HCT116 (cell line): Measurements from ENCODE around the gene RALGPS1. TPM values are rescaled to one million over a fixed set of nuclear protein-coding genes. Genes with fewer than 3 reads are reported as not detected.

ENCODE experiments used
- ATAC-seq: fragments of 200-7000 bp; cut with Tn5 transposase; 2 replicates; pipeline ENCODE4 v1.9.1; 2020; ENCODE audit warnings: mild to moderate bottlenecking, moderate library complexity
- BruUV-seq: library from RNA; stranded (reverse); fragments of 400-500 nt; replicated peaks from 2 replicates; lab custom pipeline; 2021; lab: Mats Ljungman, UMichigan
- CTCF ChIA-PET: fragments of 300-600 bp; sonication (Branson Sonifier 250); formaldehyde crosslinking; loops from one replicate; lab custom pipeline; 2021; ENCODE audit warnings: antibody characterized with exemption; lab: Charles Lee
- POLR2A ChIA-PET: fragments of 300-600, 350-600 bp; sonication (Branson Sonifier 250); formaldehyde crosslinking; loops from one replicate; lab custom pipeline; 2021; ENCODE audit warnings: antibody characterized with exemption; lab: Charles Lee
- RAD21 ChIA-PET, 2 experiments: fragments of 300-600 bp; sonication (Branson Sonifier 250); formaldehyde crosslinking; loops; one replicate each; lab custom pipeline; 2023; ENCODE audit warnings: low total read pairs in 2 of 2; ENCODE audit not compliant: uncharacterized antibody in 2 of 2, unreplicated experiment in 2 of 2, low non-redundant PET in 1 of 2; lab: Charles Lee
- DNase-seq: peaks from one replicate; pipeline ENCODE4 v3.0.0-alpha.2; 2010; ENCODE audit warnings: low read depth, low spot score
- H2AFZ ChIP-seq: fragments of 200-600 bp; shearing (Covaris generic), sonication (generic); 2 replicates; pipeline ENCODE4 v1.6.1; 2017; ENCODE audit warnings: low read depth, mixed run types, mixed read lengths, antibody characterized with exemption, low read length; ENCODE audit not compliant: poor library complexity, severe bottlenecking
- H3K27ac ChIP-seq: 2 replicates; pipeline ENCODE4 v1.5.1; 2012; ENCODE audit warnings: low read depth, low read length
- H3K27me3 ChIP-seq: fragments of 200-600 bp; sonication (generic); 2 replicates; pipeline ENCODE4 v1.6.1; 2016; ENCODE audit warnings: mixed run types, low read length, mixed read lengths; ENCODE audit not compliant: insufficient read depth
- H3K36me3 ChIP-seq, 2 experiments: fragments of 200-500 bp in 1 of 2; fragments of 200-600 bp in 1 of 2; sonication (Bioruptor generic) in 1 of 2; sonication (generic) in 1 of 2; 2 replicates each; pipeline versions ENCODE4 v1.5.1 to v1.6.1; 2014 to 2016; ENCODE audit warnings: low read length in 2 of 2, inconsistent platforms in 1 of 2, mixed read lengths in 1 of 2, mixed run types in 1 of 2; ENCODE audit not compliant: insufficient read depth in 2 of 2, control insufficient read depth in 1 of 2
- H3K4me1 ChIP-seq, 2 experiments: fragments of 200-600 bp in 1 of 2; sonication (generic) in 1 of 2; 2 replicates each; pipeline versions ENCODE4 v1.5.1 to v1.6.1; 2012 to 2017; ENCODE audit warnings: low read length in 2 of 2, inconsistent platforms in 1 of 2, mild to moderate bottlenecking in 1 of 2, mixed read lengths in 1 of 2, mixed run types in 1 of 2, moderate library complexity in 1 of 2; ENCODE audit not compliant: insufficient read depth in 2 of 2, control insufficient read depth in 1 of 2
- H3K4me2 ChIP-seq: fragments of 200-600 bp; sonication (generic); 2 replicates; pipeline ENCODE4 v1.6.1; 2017; ENCODE audit warnings: mixed run types, low read length, mixed read lengths
- H3K4me3 ChIP-seq, 2 experiments: fragments of 200-600 bp in 1 of 2; sonication (generic) in 1 of 2; replicated peaks in 1 of 2; 2 replicates each; pipeline ENCODE4 v1.5.1; 2011 to 2016; ENCODE audit warnings: low read length in 2 of 2, control low read depth in 1 of 2, low read depth in 1 of 2, mild to moderate bottlenecking in 1 of 2, mixed read lengths in 1 of 2, mixed run types in 1 of 2
- H3K79me2 ChIP-seq: fragments of 200-600 bp; sonication (generic); 2 replicates; pipeline ENCODE4 v1.6.1; 2017; ENCODE audit warnings: mild to moderate bottlenecking, mixed run types, low read length, moderate library complexity, mixed read lengths; ENCODE audit not compliant: insufficient read depth
- H3K9ac ChIP-seq: fragments of 200-600 bp; sonication (generic); 2 replicates; pipeline ENCODE4 v1.6.1; 2016; ENCODE audit warnings: low read length, mixed read lengths
- H3K9me2 ChIP-seq: fragments of 200-600 bp; sonication (generic), shearing (Covaris generic); 2 replicates; pipeline ENCODE4 v1.6.1; 2017; ENCODE audit warnings: mixed run types, mild to moderate bottlenecking, moderate library complexity; ENCODE audit not compliant: insufficient read depth
- H3K9me3 ChIP-seq, 2 experiments: fragments of 200-500 bp in 1 of 2; fragments of 200-600 bp in 1 of 2; sonication (Bioruptor generic) in 1 of 2; sonication (generic) in 1 of 2; 2 replicates each; pipeline ENCODE4 v1.6.1; 2014 to 2017; ENCODE audit warnings: low read length in 2 of 2, mixed read lengths in 2 of 2, inconsistent platforms in 1 of 2, low read depth in 1 of 2, mild to moderate bottlenecking in 1 of 2, mixed run types in 1 of 2, moderate library complexity in 1 of 2; ENCODE audit not compliant: control insufficient read depth in 1 of 2, insufficient read depth in 1 of 2
- H4K20me1 ChIP-seq: fragments of 200-600 bp; sonication (generic), shearing (Covaris generic); 2 replicates; pipeline ENCODE4 v1.6.1; 2017; ENCODE audit warnings: mixed run types, mild to moderate bottlenecking, moderate library complexity; ENCODE audit not compliant: insufficient read depth
- CBX3 ChIP-seq: IDR thresholded peaks from 2 replicates; pipeline ENCODE4 v1.6.1; 2012; ENCODE audit warnings: low read depth
- EGR1 ChIP-seq: IDR thresholded peaks from 2 replicates; pipeline ENCODE4 v1.6.1; 2012; ENCODE audit warnings: low read depth
- ELF1 ChIP-seq: IDR thresholded peaks from 2 replicates; pipeline ENCODE4 v1.6.1; 2012; ENCODE audit warnings: low read depth, borderline replicate concordance
- EZH2phosphoT487 ChIP-seq: fragments of 200-600 bp; IDR thresholded peaks from 2 replicates; pipeline ENCODE4 v1.6.1; 2018; ENCODE audit warnings: antibody characterized with exemption, borderline replicate concordance
- RAD21 ChIP-seq: IDR thresholded peaks from 2 replicates; pipeline ENCODE4 v1.6.1; 2012; ENCODE audit warnings: low read depth, mild to moderate bottlenecking
- YY1 ChIP-seq: IDR thresholded peaks from 2 replicates; pipeline ENCODE4 v1.6.1; 2011; ENCODE audit warnings: low read length, low read depth, moderate library complexity, mild to moderate bottlenecking; ENCODE audit not compliant: insufficient replicate concordance; ENCODE audit errors: extremely low read depth
- ZFX ChIP-seq: fragments of 450-650 bp; IDR thresholded peaks from 2 replicates; pipeline ENCODE4 v1.6.1; 2017
- ZNF274 ChIP-seq: fragments of 200-500 bp; sonication (Bioruptor generic); IDR thresholded peaks from 2 replicates; pipeline ENCODE4 v1.6.1; 2014; ENCODE audit warnings: mild to moderate bottlenecking, low read depth, low read length, inconsistent platforms
- intact Hi-C: fragments of 100-400 bp; cut with micrococcal nuclease; formaldehyde crosslinking; loops from 2 replicates; pipeline ENCODE4 v1.10.0; 2022
- total RNA-seq: library from RNA; stranded (reverse); gene quantifications from one replicate; pipeline ENCODE4 v1.2.1, GENCODE V29; 2021; ENCODE audit not compliant: unreplicated experiment
- TF ChIP-seq, protein P1 (sequence below): IDR thresholded peaks from 2 replicates; pipeline ENCODE4 v1.6.1; 2012
- TF ChIP-seq, protein P2 (sequence below), 3 experiments: fragments of 200-600 bp in 1 of 3; sonication (generic) in 1 of 3; IDR thresholded peaks in 2 of 3; conservative IDR thresholded peaks in 1 of 3; 2 replicates each; pipeline ENCODE4 v1.5.1; 2012 to 2017; ENCODE audit warnings: low read depth in 2 of 3, low read length in 2 of 3, antibody characterized with exemption in 1 of 3, borderline replicate concordance in 1 of 3, control low read depth in 1 of 3, mild to moderate bottlenecking in 1 of 3, mixed read lengths in 1 of 3, mixed run types in 1 of 3, moderate library complexity in 1 of 3; ENCODE audit not compliant: insufficient read depth in 1 of 3

Gene RALGPS1
- total RNA-seq, 1 experiment from 2014 or later = 7.6 TPM

DNA sequence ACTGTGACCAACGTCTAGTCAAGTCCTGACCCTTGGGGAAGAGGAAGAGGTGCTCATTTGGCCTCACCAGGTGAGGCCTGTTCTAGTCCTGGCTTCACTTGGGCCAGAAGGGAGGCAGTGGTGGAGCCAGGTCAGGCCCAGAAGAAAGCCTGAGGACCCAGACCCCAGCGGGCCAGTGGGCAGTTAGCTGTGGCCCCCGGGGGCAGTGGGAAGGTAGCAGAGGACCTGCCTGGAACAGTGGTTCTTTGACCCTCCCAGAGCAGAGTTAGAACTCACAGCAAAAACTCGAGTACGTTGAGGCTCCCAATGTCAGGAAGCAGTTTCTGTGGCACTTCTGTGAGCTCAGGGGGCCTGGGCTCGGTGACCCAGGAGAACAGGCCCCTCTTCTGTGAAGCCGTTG, 284.0 kb downstream of the RALGPS1 start:
- H3K27ac ChIP-seq = no peak overlapping the region
- RAD21 ChIA-PET = interaction anchor here (0.5 to 1.5 kb wide), 9 partner anchors 40 to 304 kb away, joined by 3 to 6 read pairs (median 3); no protein-coding TSS in a partner anchor
- POLR2A ChIA-PET = no interaction called here

DNA sequence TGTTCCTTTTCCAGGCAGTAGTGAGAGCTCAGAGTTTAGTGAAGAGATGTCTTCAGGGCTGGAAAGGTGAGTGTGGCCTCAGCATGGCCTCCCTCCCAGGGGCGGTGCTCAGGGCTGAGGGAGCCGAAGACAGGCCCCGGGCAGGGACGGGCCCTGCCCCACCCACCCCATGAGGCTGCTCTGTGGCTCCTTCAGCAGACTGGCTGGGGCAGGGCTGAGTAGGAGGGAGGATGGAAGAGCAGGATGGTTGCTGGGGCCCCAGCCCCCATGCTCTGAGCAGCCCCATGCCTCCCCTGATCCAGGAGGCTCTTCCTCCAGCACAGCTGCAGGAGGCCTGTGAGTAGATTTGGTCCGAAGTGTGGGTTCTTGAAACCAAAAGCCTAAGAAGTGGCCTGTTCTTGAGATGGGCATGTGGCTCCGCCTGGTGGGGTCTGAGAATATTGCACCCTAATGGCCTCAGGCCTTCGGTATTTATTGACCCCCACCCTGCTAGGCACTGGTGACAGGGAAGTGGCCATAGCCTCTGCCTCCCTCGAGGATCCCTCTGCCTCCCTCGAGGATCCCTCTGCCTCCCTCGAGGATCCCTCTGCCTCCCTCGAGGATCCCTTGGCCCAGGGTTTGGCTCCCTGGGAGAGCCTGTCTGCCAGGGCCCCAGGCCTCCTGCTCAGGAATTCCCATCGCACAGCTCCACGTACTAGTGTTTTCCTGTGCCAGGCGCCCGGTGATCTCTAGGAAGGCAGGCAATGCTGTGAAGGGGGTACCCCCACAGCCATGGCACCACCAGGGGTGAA, 284.6 kb downstream of the RALGPS1 start:
- ChIA-PET CTCF (interaction anchor here (1.0 to 3.8 kb wide), 5 partner anchors 26 to 259 kb away, joined by 3 to 36 read pairs (median 18); no protein-coding TSS in a partner anchor), POLR2A (no interaction called here)
- no peak overlapping the region for H3K27ac ChIP-seq

More for the DNA sequence above, 284.0 kb downstream of the RALGPS1 start:
- H3K4me1 ChIP-seq = peaks cover 19 to 28% of the 10 kb centered on the region in 2 experiments
- no peaks in the 10 kb centered on the region for H3K27me3 ChIP-seq
- H3K79me2 ChIP-seq = no peaks in the 10 kb centered on the region
- no peaks in the 10 kb centered on the region for H3K36me3 ChIP-seq
- BruUV-seq = no TSS peak
- no peak overlapping the region for H3K4me3 ChIP-seq
- H4K20me1 ChIP-seq = no peaks in the 10 kb centered on the region
- peak overlapping the region; percentile 50 for H3K4me2 ChIP-seq
- no peaks in the 10 kb centered on the region for H3K9me2 ChIP-seq
- H3K9ac ChIP-seq = 0 out of 2 replicates have a peak overlapping the region, but pooled peaks have one; percentile 13
- DNase-seq (no peak), ATAC-seq (no peak)
- CTCF ChIA-PET = interaction anchor here (1.0 to 3.8 kb wide), 3 partner anchors 233 to 258 kb away, joined by 3 to 36 read pairs (median 25); no protein-coding TSS in a partner anchor
- no peak for TF ChIP-seq YY1
- intact Hi-C loops = loop anchor here (2.0 kb wide), 1 partner anchor 66 kb away; no protein-coding TSS in a partner anchor
- H3K9me3 ChIP-seq = no peaks in the 10 kb centered on the region
- no peak overlapping the region for H2AFZ ChIP-seq

More for the DNA sequence above, 284.6 kb downstream of the RALGPS1 start:
- Histone ChIP-seq H3K9me2 (no peaks in the 10 kb centered on the region), H3K79me2 (no peaks in the 10 kb centered on the region), H3K4me1 (peaks cover 19 to 28% of the 10 kb centered on the region in 2 experiments), H3K4me2 (peak overlapping the region; percentile 50), H3K4me3 (no peak overlapping the region), H3K27me3 (no peaks in the 10 kb centered on the region), H3K36me3 (no peaks in the 10 kb centered on the region), H3K9me3 (no peaks in the 10 kb centered on the region), H3K9ac (0 out of 2 replicates have a peak overlapping the region, but pooled peaks have one; percentile 13), H4K20me1 (no peaks in the 10 kb centered on the region), H2AFZ (no peak overlapping the region)
- no TSS peak for BruUV-seq
- TF ChIP-seq YY1 (peak; percentile 30), ZNF274 (no peak), EZH2phosphoT487 (no peak), ZFX (no peak), RAD21 (peak; percentile 99), CBX3 (no peak), ELF1 (no peak), EGR1 (no peak)
- TF ChIP-seq, protein P1, sequence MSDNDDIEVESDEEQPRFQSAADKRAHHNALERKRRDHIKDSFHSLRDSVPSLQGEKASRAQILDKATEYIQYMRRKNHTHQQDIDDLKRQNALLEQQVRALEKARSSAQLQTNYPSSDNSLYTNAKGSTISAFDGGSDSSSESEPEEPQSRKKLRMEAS = no peak
- TF ChIP-seq, protein P2, sequence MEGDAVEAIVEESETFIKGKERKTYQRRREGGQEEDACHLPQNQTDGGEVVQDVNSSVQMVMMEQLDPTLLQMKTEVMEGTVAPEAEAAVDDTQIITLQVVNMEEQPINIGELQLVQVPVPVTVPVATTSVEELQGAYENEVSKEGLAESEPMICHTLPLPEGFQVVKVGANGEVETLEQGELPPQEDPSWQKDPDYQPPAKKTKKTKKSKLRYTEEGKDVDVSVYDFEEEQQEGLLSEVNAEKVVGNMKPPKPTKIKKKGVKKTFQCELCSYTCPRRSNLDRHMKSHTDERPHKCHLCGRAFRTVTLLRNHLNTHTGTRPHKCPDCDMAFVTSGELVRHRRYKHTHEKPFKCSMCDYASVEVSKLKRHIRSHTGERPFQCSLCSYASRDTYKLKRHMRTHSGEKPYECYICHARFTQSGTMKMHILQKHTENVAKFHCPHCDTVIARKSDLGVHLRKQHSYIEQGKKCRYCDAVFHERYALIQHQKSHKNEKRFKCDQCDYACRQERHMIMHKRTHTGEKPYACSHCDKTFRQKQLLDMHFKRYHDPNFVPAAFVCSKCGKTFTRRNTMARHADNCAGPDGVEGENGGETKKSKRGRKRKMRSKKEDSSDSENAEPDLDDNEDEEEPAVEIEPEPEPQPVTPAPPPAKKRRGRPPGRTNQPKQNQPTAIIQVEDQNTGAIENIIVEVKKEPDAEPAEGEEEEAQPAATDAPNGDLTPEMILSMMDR (IDR thresholded peaks at IDR 0.05 in 2 of 3, conservative IDR thresholded peaks at IDR 0.05 in 1 of 3; ENCODE audit: borderline replicate concordance in 1 of 3, insufficient read depth in 1 of 3, low read depth in 2 of 3, low read length in 2 of 3) = peak; percentile 80 to 96 (median 87)
- ATAC-seq = peak; percentile 81
- RAD21 ChIA-PET = interaction anchor here (0.6 to 1.6 kb wide), 9 partner anchors 41 to 304 kb away, joined by 3 to 6 read pairs (median 3); no protein-coding TSS in a partner anchor
- peak; percentile 67 for DNase-seq
- intact Hi-C loops = loop anchor here (1.0 to 2.0 kb wide), 3 partner anchors 66 to 259 kb away; no protein-coding TSS in a partner anchor
